CD4-positive, alpha-beta T cell treated with Interleukin-12 subunit alpha and Interleukin-12 subunit beta, for 1 hour (primary cell): ENCODE results near the gene DNAJC7.

ENCODE experiments used
- DNase-seq: peaks from one replicate; pipeline ENCODE4 v3.0.0-alpha.2; 2020

DNAJC7 gene, protein sequence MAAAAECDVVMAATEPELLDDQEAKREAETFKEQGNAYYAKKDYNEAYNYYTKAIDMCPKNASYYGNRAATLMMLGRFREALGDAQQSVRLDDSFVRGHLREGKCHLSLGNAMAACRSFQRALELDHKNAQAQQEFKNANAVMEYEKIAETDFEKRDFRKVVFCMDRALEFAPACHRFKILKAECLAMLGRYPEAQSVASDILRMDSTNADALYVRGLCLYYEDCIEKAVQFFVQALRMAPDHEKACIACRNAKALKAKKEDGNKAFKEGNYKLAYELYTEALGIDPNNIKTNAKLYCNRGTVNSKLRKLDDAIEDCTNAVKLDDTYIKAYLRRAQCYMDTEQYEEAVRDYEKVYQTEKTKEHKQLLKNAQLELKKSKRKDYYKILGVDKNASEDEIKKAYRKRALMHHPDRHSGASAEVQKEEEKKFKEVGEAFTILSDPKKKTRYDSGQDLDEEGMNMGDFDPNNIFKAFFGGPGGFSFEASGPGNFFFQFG

GRCh38 chr17:42016941-42017865, at the start of gene DNAJC7:
DNAJC7 (minus strand) TSS chr17:42017439; CDS start chr17:42017416, 23 bp downstream.
- DNase-seq = peak; percentile 93

- DNase-seq = no peak
Observed at GRCh38 chr17:42065201-42065600, 48.0 kb upstream of the DNAJC7 start.

GRCh38 chr17:42062681-42063080, 45.4 kb upstream of the DNAJC7 start:
- DNase-seq = no peak

- no peak for DNase-seq
Observed at GRCh38 chr17:42061646-42062487, 44.6 kb upstream of the DNAJC7 start.

- no peak for DNase-seq
Observed at GRCh38 chr17:42060231-42060630, 43.0 kb upstream of the DNAJC7 start.

- DNase-seq = no peak
Observed at GRCh38 chr17:42059815-42060214, 42.6 kb upstream of the DNAJC7 start.

DNA sequence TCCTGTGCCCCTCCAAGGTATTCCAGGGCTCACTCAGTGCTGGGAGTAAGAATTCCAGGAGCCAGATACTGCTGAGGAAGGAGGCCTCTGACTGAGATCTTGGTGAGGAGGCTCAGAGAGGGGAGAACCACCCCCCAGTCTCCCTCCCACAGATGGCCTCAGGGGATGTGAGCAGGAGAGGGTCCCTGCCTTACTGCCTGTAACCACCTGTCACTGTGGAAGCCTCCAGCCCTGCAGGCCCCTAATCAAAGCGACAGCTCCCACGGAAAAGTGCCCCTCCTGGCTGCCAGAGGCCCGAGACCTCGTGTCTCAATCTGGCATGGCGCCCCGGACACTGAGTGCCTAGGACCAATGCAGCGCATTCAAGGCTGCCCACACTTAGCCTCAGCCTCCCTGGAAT, 40.8 kb upstream of the DNAJC7 start:
- no peak for DNase-seq

- DNase-seq = no peak
Observed at GRCh38 chr17:42056635-42057034, 39.4 kb upstream of the DNAJC7 start.

DNA sequence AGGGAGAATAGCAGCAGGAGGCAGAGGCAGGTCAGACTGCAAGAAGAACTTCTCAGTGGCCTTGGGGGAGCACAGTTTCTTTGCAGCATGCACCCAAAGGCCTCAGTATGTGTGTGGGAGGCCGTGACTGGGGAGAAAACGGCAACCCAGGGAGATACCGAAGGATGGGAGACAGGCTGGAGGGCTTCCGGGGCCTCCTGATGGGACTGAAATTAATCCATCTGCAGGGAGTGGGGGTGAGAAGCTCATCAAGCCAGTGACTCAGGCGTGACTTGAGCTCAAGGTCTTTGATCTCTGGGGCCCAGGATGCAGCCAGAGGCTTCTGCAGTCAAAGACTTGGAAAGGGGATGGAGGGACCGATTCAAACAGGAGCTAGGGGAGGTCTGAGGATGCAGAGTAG, 38.3 kb upstream of the DNAJC7 start:
- DNase-seq = no peak

- no peak for DNase-seq
Observed at GRCh38 chr17:42055027-42055426, 37.8 kb upstream of the DNAJC7 start.

GRCh38 chr17:42053731-42054500, 36.7 kb upstream of the DNAJC7 start:
- no peak for DNase-seq

DNA sequence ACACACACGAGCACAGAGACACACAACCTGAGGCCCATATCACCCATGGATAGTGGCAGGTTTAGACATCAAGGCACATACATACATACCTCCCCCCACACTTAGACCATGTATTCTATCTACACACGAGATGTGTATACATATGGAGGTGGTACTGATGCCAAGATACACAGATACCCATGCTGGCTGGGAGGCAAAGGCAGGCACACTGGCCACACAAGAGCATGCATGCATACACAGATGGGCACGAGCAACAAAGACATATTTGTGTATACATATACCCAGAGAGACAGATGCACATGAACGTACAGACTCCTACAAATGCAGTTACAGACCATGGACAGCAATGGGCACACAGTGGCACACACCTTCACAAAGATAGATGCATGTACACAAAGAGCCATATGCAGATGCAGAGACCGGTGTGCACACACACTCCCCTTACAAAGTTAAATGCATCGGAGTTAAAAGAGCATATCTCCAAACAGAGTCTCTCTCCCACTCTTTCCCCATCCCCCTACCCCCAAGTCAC, 35.2 kb upstream of the DNAJC7 start:
- DNase-seq = no peak

- no peak for DNase-seq
Observed at GRCh38 chr17:42051645-42052044, 34.4 kb upstream of the DNAJC7 start.

DNA sequence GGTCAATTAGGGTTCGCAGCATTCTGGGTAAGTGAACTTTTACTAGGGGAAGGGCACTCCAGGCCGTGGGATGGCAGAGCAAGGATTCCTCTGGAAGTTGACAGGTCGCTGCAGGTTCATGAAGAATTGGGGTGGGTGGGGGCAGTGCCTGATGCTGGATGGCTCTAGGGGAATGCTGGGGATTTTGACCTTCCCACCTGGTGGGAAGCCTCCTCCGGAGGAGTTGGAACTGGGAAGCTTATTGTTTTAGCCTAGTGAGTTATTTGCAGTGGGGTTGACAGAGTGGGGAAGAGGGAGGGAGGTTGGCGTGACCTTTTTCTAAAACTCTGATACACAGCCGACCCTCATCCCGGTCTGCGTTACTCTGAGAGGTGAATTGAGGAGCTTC, 33.8 kb upstream of the DNAJC7 start:
- no peak for DNase-seq

GRCh38 chr17:42050393-42051012, 33.3 kb upstream of the DNAJC7 start, which contains the start of gene C17orf113:
C17orf113 (minus strand) TSS chr17:42050601; CDS start chr17:42043376, 7,225 bp downstream.
- peak; percentile 51 for DNase-seq

GRCh38 chr17:42049834-42050392, 32.7 kb upstream of the DNAJC7 start:
- no peak for DNase-seq

DNA sequence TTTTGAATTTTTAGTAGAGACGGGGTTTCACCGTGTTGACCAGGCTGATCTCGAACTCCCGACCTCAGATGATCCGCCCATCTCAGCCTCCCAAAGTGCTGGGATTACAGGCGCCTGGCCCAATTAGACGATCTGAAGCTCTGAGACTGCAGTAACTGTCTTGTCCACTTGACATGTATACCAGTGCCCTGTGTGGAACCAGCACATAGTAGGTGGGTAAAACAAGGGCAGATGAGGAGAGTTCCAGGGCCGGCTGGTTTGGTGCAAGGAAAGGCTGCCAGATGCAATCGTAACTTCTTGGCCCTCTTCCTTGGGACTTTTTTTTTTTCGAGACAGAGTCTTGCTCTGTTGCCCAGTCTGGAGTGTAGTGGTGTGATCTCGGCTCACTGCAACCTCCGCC, 30.1 kb upstream of the DNAJC7 start:
- no peak for DNase-seq

- no peak for DNase-seq
Observed at GRCh38 chr17:42045719-42046118, 28.5 kb upstream of the DNAJC7 start.

DNA sequence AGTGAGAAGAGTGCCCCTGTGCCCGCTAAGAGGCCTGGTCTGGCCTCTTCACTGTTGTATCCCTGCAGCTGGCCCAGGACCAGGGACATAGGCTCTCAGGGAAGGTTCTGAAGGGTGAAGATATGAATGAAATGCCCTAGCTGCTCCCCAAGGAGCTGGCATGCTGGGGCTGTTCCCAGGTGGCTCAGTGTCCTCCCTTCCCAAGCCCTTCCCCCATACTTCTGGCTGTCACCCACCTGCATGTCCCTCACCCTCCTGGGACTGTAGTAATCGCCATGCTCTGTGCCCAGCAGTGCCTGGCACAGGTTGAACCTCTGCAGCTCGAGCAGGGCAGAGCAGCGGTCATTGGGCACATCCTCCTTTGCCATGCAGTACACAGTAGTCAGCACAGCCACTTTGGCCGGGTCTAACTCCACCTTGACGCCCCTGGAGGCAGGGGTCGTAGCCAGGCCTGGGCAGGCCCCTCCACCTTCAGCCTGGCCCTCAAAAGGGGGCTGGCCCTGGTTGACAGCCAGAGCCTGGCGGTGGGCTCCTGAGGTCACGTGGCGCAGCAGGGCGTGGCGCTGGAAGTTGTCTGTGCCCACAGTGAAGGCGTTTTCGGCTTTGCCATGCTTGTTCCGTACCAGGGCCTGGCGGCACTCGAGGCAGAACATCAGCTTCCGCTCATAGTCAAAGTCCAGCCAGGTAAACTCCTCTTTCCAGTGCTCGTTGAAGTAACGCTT, 25.5 kb upstream of the DNAJC7 start:
- DNase-seq = no peak

DNA sequence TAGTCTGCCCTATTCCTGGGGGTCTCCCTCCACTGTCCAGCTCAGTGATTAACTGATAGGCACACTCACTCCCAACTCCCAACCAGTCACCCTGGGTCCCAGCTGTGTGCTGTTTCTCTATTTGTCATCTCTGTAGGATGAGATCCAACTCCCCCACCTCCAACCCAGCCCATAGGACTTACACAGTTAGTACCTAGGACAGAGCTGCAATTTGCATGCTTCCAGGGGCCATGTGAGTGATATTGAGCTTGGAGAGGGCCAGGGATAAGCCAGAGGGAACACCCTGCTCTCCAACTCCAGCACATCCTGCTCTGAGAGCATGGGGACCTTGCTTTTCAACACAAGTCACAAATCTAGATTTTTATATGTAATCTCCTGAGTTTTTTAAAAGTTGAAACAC, 24.4 kb upstream of the DNAJC7 start:
- DNase-seq = no peak
